Testis (tissue), 3 donors: ENCODE results near the gene APC2. TPM values are rescaled to one million over a fixed set of nuclear protein-coding genes. Genes with fewer than 3 reads are reported as not detected.

Experiments
- DNase-seq: peaks from one replicate; pipeline ENCODE4 v3.0.0-alpha.2; 2019
- H3K27ac ChIP-seq, 2 donors: fragments of 200-600 bp; sonication (generic); one replicate each; pipeline ENCODE4 v1.5.1; 2019
- H3K27me3 ChIP-seq: fragments of 200-600 bp; sonication (generic); one replicate; pipeline ENCODE4 v1.5.1; 2019
- H3K36me3 ChIP-seq: fragments of 200-600 bp; sonication (generic); one replicate; pipeline ENCODE4 v1.5.1; 2017; ENCODE audit warnings: low read depth; ENCODE audit errors: missing control alignments
- H3K4me1 ChIP-seq: fragments of 200-600 bp; sonication (generic); one replicate; pipeline ENCODE4 v1.5.1; 2019
- H3K4me3 ChIP-seq, 2 donors: fragments of 200-600 bp; sonication (generic); one replicate each; pipeline ENCODE4 v1.5.1; 2017 to 2019
- H3K9me3 ChIP-seq: fragments of 200-600 bp; sonication (generic); one replicate; pipeline ENCODE4 v1.5.1; 2017
- CTCF ChIP-seq, 3 experiments: fragments of 450-650 bp in 2 of 3; fragments of 200-600 bp in 1 of 3; sonication (generic) in 1 of 3; IDR thresholded peaks; one replicate each; pipeline ENCODE4 v1.5.1; 2016 to 2019; ENCODE audit warnings: antibody characterized with exemption in 3 of 3, mild to moderate bottlenecking in 2 of 3, moderate library complexity in 1 of 3
- POLR2A ChIP-seq: fragments of 450-650 bp; IDR thresholded peaks from one replicate; pipeline ENCODE4 v1.6.1; 2017; ENCODE audit warnings: antibody characterized with exemption, mild to moderate bottlenecking, moderate library complexity
- whole genome bisulfite sequencing, 2 donors: methylation state at CpG; one replicate each; pipeline ENCODE4 v1.1.5; 2018; 5-methylcytosine and 5-hydroxymethylcytosine counted together
- intact Hi-C: fragments of 100-400 bp; cut with DNase I; formaldehyde crosslinking; loops from one replicate; pipeline ENCODE4 v1.15.1; 2023; ENCODE audit warnings: low total_unique reads
- polyA plus RNA-seq: library from polyadenylated mRNA; stranded (reverse); fragments of 350-450 nt; fragmentation: Illumina TruSeq; extraction: RNeasy Lipid Tissue Mini Kit (QIAGEN cat#74804); gene quantifications from one replicate; pipeline ENCODE4 v1.2.3, GENCODE V29; 2014; ENCODE audit warnings: low read depth, low replicate concordance; ENCODE audit not compliant: insufficient read depth
- total RNA-seq, 2 donors: library from RNA; depleted of rRNA; stranded (reverse); fragments of >200 nt; gene quantifications; one replicate each; pipeline ENCODE4 v1.2.3, GENCODE V29; 2016

APC2 gene
- total and polyA plus RNA-seq, 3 donors from 2014 or later: 2.8 to 5.9 (median 4.6) TPM

GRCh38 chr19:1471515-1472160, 21.7 kb downstream of the APC2 start:
- TF ChIP-seq POLR2A: no peak
- peak in 1 of 3 experiments; percentile 15 for TF ChIP-seq CTCF (IDR thresholded peaks at IDR 0.05)
- Histone ChIP-seq H3K27me3 (no peaks in the 10 kb centered on the region), H3K4me3 (no peak overlapping the region), H3K9me3 (no peaks in the 10 kb centered on the region), H3K4me1 (peaks cover 18% of the 10 kb centered on the region), H3K36me3 (no peaks in the 10 kb centered on the region), H3K27ac (no peak overlapping the region)
- DNase-seq: no peak
- intact Hi-C loops: no loop called here
- 49 to 53% methylated on average over 12 to 24 of the region's 24 CpGs for WGBS, 2 donors

- intact Hi-C loops: no loop called here
- 69 to 76% methylated on average over 12 to 41 of the region's 44 CpGs for WGBS, 2 donors
- no peaks in the 10 kb centered on the region for H3K27me3 ChIP-seq
- DNase-seq: no peak
- no peaks in the 10 kb centered on the region for H3K9me3 ChIP-seq
- no peaks in the 10 kb centered on the region for H3K36me3 ChIP-seq
- H3K4me1 ChIP-seq: peaks cover 18% of the 10 kb centered on the region
- no peak overlapping the region for H3K27ac ChIP-seq
- no peak overlapping the region for H3K4me3 ChIP-seq
- TF ChIP-seq CTCF (IDR thresholded peaks at IDR 0.05): no peak
- no peak for TF ChIP-seq POLR2A
Measured at GRCh38 chr19:1472231-1473084, 22.5 kb downstream of the APC2 start.

GRCh38 chr19:1473085-1473851, 23.3 kb downstream of the APC2 start:
- Histone ChIP-seq H3K9me3 (no peaks in the 10 kb centered on the region), H3K27ac (no peak overlapping the region), H3K4me3 (no peak overlapping the region), H3K4me1 (peaks cover 22% of the 10 kb centered on the region), H3K27me3 (no peaks in the 10 kb centered on the region), H3K36me3 (no peaks in the 10 kb centered on the region)
- no peak for DNase-seq
- intact Hi-C loops: no loop called here
- WGBS, 2 donors: 73 to 88% methylated on average over 13 to 20 of the region's 20 CpGs
- TF ChIP-seq POLR2A: no peak

- WGBS, 2 donors: 76 to 100% methylated on average over 6 to 30 of the region's 31 CpGs
Measured at GRCh38 chr19:1474011-1474764, 24.3 kb downstream of the APC2 start.

More at GRCh38 chr19:1474011-1474764, 24.3 kb downstream of the APC2 start:
- no peak overlapping the region for H3K27ac ChIP-seq
- H3K4me3 ChIP-seq: no peak overlapping the region
- H3K9me3 ChIP-seq: no peaks in the 10 kb centered on the region
- intact Hi-C loops: no loop called here
- H3K36me3 ChIP-seq: no peaks in the 10 kb centered on the region
- no peak for DNase-seq
- TF ChIP-seq CTCF (IDR thresholded peaks at IDR 0.05): no peak
- H3K27me3 ChIP-seq: no peaks in the 10 kb centered on the region
- H3K4me1 ChIP-seq: peaks cover 20% of the 10 kb centered on the region
